Vagina (tissue), 2 donors: ENCODE data around the gene MICAL2.

ENCODE experiments used
- POLR2A ChIP-seq, 2 donors: fragments of 450-650 bp; IDR thresholded peaks; one replicate each; pipeline ENCODE4 v1.6.1; 2017; ENCODE audit warnings: antibody characterized with exemption in 2 of 2, mild to moderate bottlenecking in 2 of 2, moderate library complexity in 2 of 2
- POLR2AphosphoS5 ChIP-seq, 2 donors: sonication (generic); formaldehyde crosslinking; IDR thresholded peaks; one replicate each; pipeline ENCODE4 v1.9.0; 2017; ENCODE audit warnings: antibody characterized with exemption in 2 of 2, mild to moderate bottlenecking in 2 of 2, low read depth in 1 of 2; ENCODE audit not compliant: insufficient read depth in 1 of 2

GRCh38 chr11:12188548-12189317, 78.3 kb downstream of the MICAL2 start:
- TF ChIP-seq POLR2A (IDR thresholded peaks at IDR 0.05) (no peak), POLR2AphosphoS5 (IDR thresholded peaks at IDR 0.05; ENCODE audit: insufficient read depth in 1 of 2, low read depth in 1 of 2) (no peak)
